ENCODE data around the gene CTDSPL. TPM values are rescaled to one million over a fixed set of nuclear protein-coding genes. Genes with fewer than 3 reads are reported as not detected.
A peak's percentile ranks its signal among the peaks of the same experiment; 100 is the strongest.

The CTDSPL gene
- total RNA-seq, 1 donor from 2014 or later: 41.5 TPM

DNA sequence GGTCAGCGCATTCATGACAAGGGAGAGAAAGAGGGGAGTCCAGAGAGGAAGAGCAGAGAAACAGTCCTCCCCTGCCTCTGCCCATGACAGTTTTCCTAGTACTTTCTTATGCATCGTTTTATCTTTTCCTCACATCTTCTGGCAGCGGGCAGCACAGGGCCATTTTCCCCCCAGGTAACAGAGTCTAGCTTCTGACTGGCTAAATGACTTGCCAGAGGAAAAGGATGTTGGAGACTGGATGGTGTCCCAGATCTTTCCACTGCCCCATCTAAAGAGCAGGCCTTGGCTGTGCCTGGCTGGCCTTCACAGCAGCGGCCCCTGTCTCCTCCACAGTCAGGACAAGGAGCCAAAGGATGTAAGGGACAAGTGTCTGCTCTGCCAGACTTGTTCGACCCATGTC is 59.3 kb downstream of the CTDSPL start:
- Mint-ChIP-seq H3K4me1 (ENCODE audit: low read depth) (peaks cover 72% of the 10 kb centered on the region), H3K27ac (ENCODE audit: unreplicated experiment) (peak overlapping the region; percentile 29), H3K27me3 (ENCODE audit: low read depth) (no peaks in the 10 kb centered on the region), H3K36me3 (ENCODE audit: low read depth) (peaks cover 3% of the 10 kb centered on the region), H3K9me3 (ENCODE audit: low read depth) (no peaks in the 10 kb centered on the region), H3K4me3 (ENCODE audit: unreplicated experiment) (no peak overlapping the region)
- DNase-seq (ENCODE audit: low spot score): no peak
- no peak for TF ChIP-seq CTCF (IDR thresholded peaks at IDR 0.05)

DNA sequence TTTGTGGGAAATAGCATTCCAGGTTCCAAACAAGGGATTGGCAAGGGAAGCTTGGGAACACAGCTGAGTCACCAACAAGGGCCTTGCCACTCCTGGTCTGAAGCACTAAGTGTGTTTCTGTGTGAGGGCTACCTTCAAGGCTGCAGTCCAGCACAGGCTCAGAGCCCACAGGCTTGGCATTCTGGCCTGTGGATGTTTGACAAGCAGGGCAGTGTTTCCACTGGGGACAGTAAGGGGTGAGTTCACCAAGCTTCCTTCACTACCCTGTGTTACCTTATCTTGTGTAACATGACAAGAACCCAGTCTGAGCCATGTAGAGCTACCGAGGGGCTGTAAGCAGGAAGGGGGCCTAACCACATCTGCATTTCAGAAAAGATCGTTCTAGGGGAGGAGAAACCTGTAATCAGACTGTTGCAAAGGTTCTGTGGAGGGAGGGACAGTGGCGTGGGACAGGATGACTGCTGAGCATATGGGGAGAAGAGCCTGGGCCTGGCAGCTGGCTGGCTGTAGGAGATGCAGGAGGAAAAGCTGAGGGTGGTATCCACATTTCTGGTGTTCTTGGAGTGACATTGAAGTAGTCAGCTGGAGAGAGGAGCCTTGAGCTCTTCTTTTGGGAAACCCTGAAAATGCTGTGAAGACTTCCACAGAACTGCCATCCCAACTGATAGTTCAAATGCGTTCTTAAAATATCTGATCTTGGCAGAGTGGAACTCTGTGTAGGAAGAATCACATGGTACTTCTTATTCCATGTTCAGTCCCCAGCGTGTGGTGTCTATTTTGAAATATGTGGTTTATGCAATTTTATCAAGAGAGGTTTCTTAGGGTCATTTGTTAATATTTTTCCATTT is 61.3 kb downstream of the CTDSPL start:
- no peak for TF ChIP-seq CTCF (IDR thresholded peaks at IDR 0.05)
- peaks cover 78% of the 10 kb centered on the region for H3K4me1 Mint-ChIP-seq (ENCODE audit: low read depth)
- no peaks in the 10 kb centered on the region for H3K9me3 Mint-ChIP-seq (ENCODE audit: low read depth)
- peak overlapping the region; percentile 20 for H3K4me3 Mint-ChIP-seq (ENCODE audit: unreplicated experiment)
- peaks cover 2% of the 10 kb centered on the region for H3K36me3 Mint-ChIP-seq (ENCODE audit: low read depth)
- H3K27ac Mint-ChIP-seq (ENCODE audit: unreplicated experiment): peak overlapping the region; percentile 95
- no peak for DNase-seq (ENCODE audit: low spot score)
- no peaks in the 10 kb centered on the region for H3K27me3 Mint-ChIP-seq (ENCODE audit: low read depth)

DNA sequence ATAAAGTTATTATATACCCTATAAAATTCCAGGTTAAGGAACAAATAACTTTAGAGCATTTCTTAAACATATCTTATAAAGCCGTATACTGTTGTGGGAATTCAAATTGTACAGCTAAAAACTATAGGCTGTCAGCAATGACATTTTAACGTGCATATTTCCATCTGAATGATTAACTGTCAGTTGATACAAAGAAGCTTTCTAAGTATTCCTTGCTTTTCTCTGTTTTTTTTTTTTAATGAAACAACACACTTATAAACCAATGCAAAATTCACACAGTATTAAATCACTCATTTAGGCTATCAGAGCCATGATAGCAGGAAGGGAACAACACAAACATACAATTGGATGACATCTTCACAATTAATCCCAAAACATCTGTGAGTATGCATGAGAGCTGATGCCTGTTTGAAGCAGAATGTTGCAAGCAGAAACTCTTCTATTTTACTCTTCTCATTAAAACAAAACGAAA is 61.9 kb downstream of the CTDSPL start:
- DNase-seq (ENCODE audit: low spot score): no peak
- H3K4me1 Mint-ChIP-seq (ENCODE audit: low read depth): peaks cover 72% of the 10 kb centered on the region

GRCh38 chr3:37924453-37924852 is 62.8 kb downstream of the CTDSPL start:
- Mint-ChIP-seq H3K9me3 (ENCODE audit: low read depth) (peaks cover 9% of the 10 kb centered on the region), H3K27me3 (ENCODE audit: low read depth) (no peaks in the 10 kb centered on the region), H3K27ac (ENCODE audit: unreplicated experiment) (peak overlapping the region; percentile 88), H3K36me3 (ENCODE audit: low read depth) (peaks cover 3% of the 10 kb centered on the region), H3K4me1 (ENCODE audit: low read depth) (peaks cover 63% of the 10 kb centered on the region), H3K4me3 (ENCODE audit: unreplicated experiment) (peak overlapping the region; percentile 25)
- TF ChIP-seq CTCF (IDR thresholded peaks at IDR 0.05): no peak
- no peak for DNase-seq (ENCODE audit: low spot score)

More for the DNA sequence above, 61.9 kb downstream of the CTDSPL start:
- TF ChIP-seq CTCF (IDR thresholded peaks at IDR 0.05): no peak
- peaks cover under 1% of the 10 kb centered on the region for H3K9me3 Mint-ChIP-seq (ENCODE audit: low read depth)
- no peak overlapping the region for H3K4me3 Mint-ChIP-seq (ENCODE audit: unreplicated experiment)
- peak overlapping the region; percentile 67 for H3K27ac Mint-ChIP-seq (ENCODE audit: unreplicated experiment)
- H3K36me3 Mint-ChIP-seq (ENCODE audit: low read depth): peaks cover 2% of the 10 kb centered on the region
- no peaks in the 10 kb centered on the region for H3K27me3 Mint-ChIP-seq (ENCODE audit: low read depth)

GRCh38 chr3:37925157-37925556 is 63.5 kb downstream of the CTDSPL start:
- Mint-ChIP-seq H3K36me3 (ENCODE audit: low read depth) (peaks cover 4% of the 10 kb centered on the region), H3K4me3 (ENCODE audit: unreplicated experiment) (no peak overlapping the region), H3K27me3 (ENCODE audit: low read depth) (no peaks in the 10 kb centered on the region), H3K9me3 (ENCODE audit: low read depth) (peaks cover 11% of the 10 kb centered on the region), H3K27ac (ENCODE audit: unreplicated experiment) (peak overlapping the region; percentile 88), H3K4me1 (ENCODE audit: low read depth) (peaks cover 56% of the 10 kb centered on the region)
- TF ChIP-seq CTCF (IDR thresholded peaks at IDR 0.05): no peak
- no peak for DNase-seq (ENCODE audit: low spot score)

All from chondrocyte (in vitro differentiated cells).